Suprapubic skin (tissue), 4 donors: ENCODE measurements around the gene DNAJC15. TPM values are rescaled to one million over a fixed set of nuclear protein-coding genes. Genes with fewer than 3 reads are reported as not detected.
A peak's percentile ranks its signal among the peaks of the same experiment; 100 is the strongest.

Source experiments
- DNase-seq, 2 donors: peaks; one replicate each; pipeline ENCODE4 v3.0.0-alpha.2; 2019; ENCODE audit warnings: low spot score in 2 of 2
- H3K27ac ChIP-seq: fragments of 200-600 bp; sonication (generic); one replicate; pipeline ENCODE4 v1.5.1; 2019
- H3K27me3 ChIP-seq: fragments of 200-600 bp; sonication (generic); one replicate; pipeline ENCODE4 v1.5.1; 2019
- H3K36me3 ChIP-seq: fragments of 200-600 bp; sonication (generic); one replicate; pipeline ENCODE4 v1.5.1; 2019
- H3K4me1 ChIP-seq: fragments of 200-600 bp; sonication (generic); one replicate; pipeline ENCODE4 v1.5.1; 2019
- H3K4me3 ChIP-seq: fragments of 200-600 bp; sonication (generic); one replicate; pipeline ENCODE4 v1.5.1; 2019; ENCODE audit warnings: mild to moderate bottlenecking
- H3K9me3 ChIP-seq: fragments of 200-600 bp; sonication (generic); one replicate; pipeline ENCODE4 v1.5.1; 2019
- CTCF ChIP-seq, 2 donors: fragments of 200-600 bp in 1 of 2; fragments of 450-650 bp in 1 of 2; sonication (generic) in 1 of 2; IDR thresholded peaks; one replicate each; pipeline ENCODE4 v1.5.1; 2016 to 2019; ENCODE audit warnings: antibody characterized with exemption in 2 of 2, mild to moderate bottlenecking in 1 of 2, moderate library complexity in 1 of 2
- EP300 ChIP-seq: sonication (generic); formaldehyde crosslinking; IDR thresholded peaks from one replicate; pipeline ENCODE4 v1.6.1; 2017; ENCODE audit warnings: antibody characterized with exemption
- POLR2A ChIP-seq, 2 donors: fragments of 450-650 bp; IDR thresholded peaks; one replicate each; pipeline ENCODE4 v1.6.1; 2017; ENCODE audit warnings: antibody characterized with exemption in 2 of 2, mild to moderate bottlenecking in 2 of 2, moderate library complexity in 2 of 2
- POLR2AphosphoS5 ChIP-seq, 3 donors: sonication (generic); formaldehyde crosslinking; IDR thresholded peaks; one replicate each; pipeline ENCODE4 v1.6.1; 2017; ENCODE audit warnings: antibody characterized with exemption in 3 of 3
- WGBS: methylation state at CpG from one replicate; pipeline ENCODE4 v1.1.5; 2018; 5-methylcytosine and 5-hydroxymethylcytosine counted together
- total RNA-seq, 4 donors: library from RNA; depleted of rRNA; stranded (reverse); fragments of >200 nt; gene quantifications; one replicate each; pipeline ENCODE4 v1.1.0, GENCODE V29; 2016

DNAJC15 gene
- total RNA-seq, 4 donors from 2014 or later: 5.6 to 10.9 (median 8.0) TPM

GRCh38 chr13:43016226-43016625 lies 7.2 kb upstream of the DNAJC15 start:
- no peak for DNase-seq
- WGBS: 82% methylated on average over 5 of the region's 5 CpGs
- no peak for TF ChIP-seq POLR2AphosphoS5 (IDR thresholded peaks at IDR 0.05)
- TF ChIP-seq EP300: no peak
- no peak for TF ChIP-seq POLR2A (IDR thresholded peaks at IDR 0.05)
- TF ChIP-seq CTCF (IDR thresholded peaks at IDR 0.05): no peak
- Histone ChIP-seq H3K27me3 (no peaks in the 10 kb centered on the region), H3K36me3 (no peaks in the 10 kb centered on the region), H3K4me3 (no peak overlapping the region), H3K27ac (no peak overlapping the region), H3K9me3 (no peaks in the 10 kb centered on the region), H3K4me1 (no peaks in the 10 kb centered on the region)

GRCh38 chr13:43019811-43020210 lies 3.6 kb upstream of the DNAJC15 start:
- 50% methylated on average over 2 of the region's 2 CpGs for WGBS
- TF ChIP-seq CTCF (IDR thresholded peaks at IDR 0.05): no peak
- no peak for TF ChIP-seq POLR2A (IDR thresholded peaks at IDR 0.05)
- no peak for TF ChIP-seq POLR2AphosphoS5 (IDR thresholded peaks at IDR 0.05)
- no peak for TF ChIP-seq EP300
- Histone ChIP-seq H3K36me3 (no peaks in the 10 kb centered on the region), H3K27me3 (no peaks in the 10 kb centered on the region), H3K4me3 (no peak overlapping the region), H3K27ac (no peak overlapping the region), H3K4me1 (peaks cover 13% of the 10 kb centered on the region), H3K9me3 (no peaks in the 10 kb centered on the region)
- DNase-seq: no peak

- no peak for TF ChIP-seq POLR2A (IDR thresholded peaks at IDR 0.05)
- TF ChIP-seq EP300: no peak
- no peak for TF ChIP-seq CTCF (IDR thresholded peaks at IDR 0.05)
- no peak for TF ChIP-seq POLR2AphosphoS5 (IDR thresholded peaks at IDR 0.05)
- no peaks in the 10 kb centered on the region for H3K36me3 ChIP-seq
- no peaks in the 10 kb centered on the region for H3K9me3 ChIP-seq
- no peak overlapping the region for H3K27ac ChIP-seq
- no peak for DNase-seq
- 65% methylated on average over 1 of the region's 1 CpG for WGBS
- H3K4me3 ChIP-seq: no peak overlapping the region
- H3K4me1 ChIP-seq: peaks cover 23% of the 10 kb centered on the region
- H3K27me3 ChIP-seq: no peaks in the 10 kb centered on the region
Observed at GRCh38 chr13:43020794-43021193, 2.6 kb upstream of the DNAJC15 start.

GRCh38 chr13:43021926-43022670 lies 1.3 kb upstream of the DNAJC15 start:
- H3K4me1 ChIP-seq: peaks cover 31% of the 10 kb centered on the region
- WGBS: 82% methylated on average over 11 of the region's 11 CpGs
- no peak for DNase-seq
- TF ChIP-seq POLR2A (IDR thresholded peaks at IDR 0.05) (no peak), CTCF (IDR thresholded peaks at IDR 0.05) (no peak), EP300 (no peak), POLR2AphosphoS5 (IDR thresholded peaks at IDR 0.05) (no peak)
- H3K27ac ChIP-seq: no peak overlapping the region
- H3K36me3 ChIP-seq: no peaks in the 10 kb centered on the region
- no peaks in the 10 kb centered on the region for H3K9me3 ChIP-seq
- no peak overlapping the region for H3K4me3 ChIP-seq
- no peaks in the 10 kb centered on the region for H3K27me3 ChIP-seq

- no peak for TF ChIP-seq CTCF (IDR thresholded peaks at IDR 0.05)
- TF ChIP-seq POLR2AphosphoS5 (IDR thresholded peaks at IDR 0.05): no peak
- no peak for TF ChIP-seq POLR2A (IDR thresholded peaks at IDR 0.05)
- TF ChIP-seq EP300: no peak
- WGBS: 39% methylated on average over 12 of the region's 12 CpGs
Observed at GRCh38 chr13:43022934-43023288, 475 bp upstream of the DNAJC15 start.

More at GRCh38 chr13:43022934-43023288, 475 bp upstream of the DNAJC15 start:
- no peaks in the 10 kb centered on the region for H3K36me3 ChIP-seq
- DNase-seq: no peak
- H3K27ac ChIP-seq: peak overlapping the region; percentile 82
- H3K27me3 ChIP-seq: no peaks in the 10 kb centered on the region
- H3K9me3 ChIP-seq: no peaks in the 10 kb centered on the region
- H3K4me3 ChIP-seq: peak overlapping the region; percentile 66
- peaks cover 31% of the 10 kb centered on the region for H3K4me1 ChIP-seq
